ENCODE data around the gene DDX51.
"Not testable (repeated sequence)": the region's sequence is repeated elsewhere in the genome, so short reads cannot be mapped to it uniquely, and the experiment has no call there.

The DDX51 gene

GRCh38 chr12:132151145-132151765, 7.1 kb upstream of the DDX51 start:
- H3K4me3 ChIP-seq (ENCODE audit: low read length): no peak overlapping the region
- DNase-seq (ENCODE audit: low read depth): no peak
- no peak for TF ChIP-seq CTCF (conservative IDR thresholded peaks at IDR 0.05; ENCODE audit: low read depth, low read length)

- H3K4me3 ChIP-seq (ENCODE audit: low read length): no peak overlapping the region
- no peak for DNase-seq (ENCODE audit: low read depth)
- TF ChIP-seq CTCF (conservative IDR thresholded peaks at IDR 0.05; ENCODE audit: low read depth, low read length): no peak
These were observed 6.6 kb upstream of the DDX51 start for GRCh38 chr12:132150780-132151144.

GRCh38 chr12:132149526-132149925, 5.4 kb upstream of the DDX51 start:
- not testable (repeated sequence) for H3K4me3 ChIP-seq (ENCODE audit: low read length); DNase-seq (ENCODE audit: low read depth)

- TF ChIP-seq CTCF (conservative IDR thresholded peaks at IDR 0.05; ENCODE audit: low read depth, low read length): no peak
- H3K4me3 ChIP-seq (ENCODE audit: low read length): no peak overlapping the region
- no peak for DNase-seq (ENCODE audit: low read depth)
These were observed 4.4 kb upstream of the DDX51 start for GRCh38 chr12:132148368-132149045.

- H3K4me3 ChIP-seq (ENCODE audit: low read length): no peak overlapping the region
- DNase-seq (ENCODE audit: low read depth): no peak
- TF ChIP-seq CTCF (conservative IDR thresholded peaks at IDR 0.05; ENCODE audit: low read depth, low read length): no peak
These were observed 3.6 kb upstream of the DDX51 start for GRCh38 chr12:132147423-132148367.

- no peak overlapping the region for H3K4me3 ChIP-seq (ENCODE audit: low read length)
- no peak for TF ChIP-seq CTCF (conservative IDR thresholded peaks at IDR 0.05; ENCODE audit: low read depth, low read length)
- no peak for DNase-seq (ENCODE audit: low read depth)
These were observed 2.8 kb upstream of the DDX51 start for GRCh38 chr12:132146772-132147422.

- DNase-seq (ENCODE audit: low read depth): no peak
- TF ChIP-seq CTCF (conservative IDR thresholded peaks at IDR 0.05; ENCODE audit: low read depth, low read length): no peak
- H3K4me3 ChIP-seq (ENCODE audit: low read length): no peak overlapping the region
These were observed 2.0 kb upstream of the DDX51 start for GRCh38 chr12:132146098-132146497.

All from retinal pigment epithelial cell (primary cell).